ENCODE data around the gene CNGB1.

Gene CNGB1

GRCh38 chr16:57972306-57972705 is 1.4 kb upstream of the CNGB1 start:
- DNase-seq (ENCODE audit: low spot score), result no peak

- DNase-seq (ENCODE audit: low spot score), result no peak
Measured at GRCh38 chr16:57971848-57972247, 920 bp upstream of the CNGB1 start.

DNA sequence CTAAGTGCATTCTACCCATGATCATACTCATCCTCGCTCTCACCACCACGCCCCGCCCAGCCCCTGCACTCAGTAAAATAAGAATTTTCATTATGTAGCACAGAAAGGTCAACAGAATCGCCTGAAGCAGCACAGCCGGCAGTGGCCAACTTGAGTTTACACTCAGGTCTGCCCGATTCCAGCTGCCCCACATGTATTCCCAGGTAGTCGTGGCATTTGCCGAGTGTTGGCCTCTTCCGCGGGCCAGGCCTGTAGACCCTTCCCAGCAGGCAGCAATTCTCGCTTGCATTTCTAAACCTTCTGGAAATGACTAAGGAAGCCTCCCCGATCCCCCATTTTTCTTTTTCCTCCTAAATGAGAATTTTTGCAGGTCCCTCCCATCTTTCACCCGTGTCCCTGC is 609 bp downstream of the CNGB1 start:
- no peak for DNase-seq (ENCODE audit: low spot score)

GRCh38 chr16:57969451-57970123 is 1.3 kb downstream of the CNGB1 start:
- DNase-seq (ENCODE audit: low spot score), result no peak

GRCh38 chr16:57967916-57968315 is 3.0 kb downstream of the CNGB1 start:
- DNase-seq (ENCODE audit: low spot score), result no peak

GRCh38 chr16:57966986-57967385 is 3.9 kb downstream of the CNGB1 start:
- no peak for DNase-seq (ENCODE audit: low spot score)

DNA sequence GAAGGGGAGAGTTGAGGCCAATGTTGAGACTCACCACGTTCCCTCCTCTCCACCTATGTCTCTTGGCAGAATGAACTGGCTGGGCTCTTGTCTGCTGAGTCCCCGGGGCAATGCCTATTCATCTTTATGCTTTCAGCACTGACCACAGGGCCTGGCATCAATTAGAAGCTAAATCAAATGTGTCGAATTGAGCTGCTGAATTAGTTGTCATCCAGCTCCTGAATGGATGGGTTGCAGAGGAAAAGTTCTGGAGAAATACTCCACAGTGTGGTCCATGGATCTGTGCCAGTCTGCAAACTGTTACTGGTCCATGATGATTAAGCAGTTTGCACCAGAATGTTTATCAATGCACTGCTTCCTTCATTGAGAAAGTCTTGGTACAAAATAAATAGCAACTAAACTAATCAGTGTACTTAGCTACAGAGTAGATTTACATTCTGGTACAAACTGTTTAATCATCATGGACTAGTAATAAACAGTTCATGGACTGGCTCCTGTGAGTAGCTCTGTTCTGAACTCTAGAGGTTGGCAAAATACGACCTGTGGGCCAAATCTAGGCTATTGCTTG is 4.6 kb downstream of the CNGB1 start:
- DNase-seq (ENCODE audit: low spot score), result no peak

DNA sequence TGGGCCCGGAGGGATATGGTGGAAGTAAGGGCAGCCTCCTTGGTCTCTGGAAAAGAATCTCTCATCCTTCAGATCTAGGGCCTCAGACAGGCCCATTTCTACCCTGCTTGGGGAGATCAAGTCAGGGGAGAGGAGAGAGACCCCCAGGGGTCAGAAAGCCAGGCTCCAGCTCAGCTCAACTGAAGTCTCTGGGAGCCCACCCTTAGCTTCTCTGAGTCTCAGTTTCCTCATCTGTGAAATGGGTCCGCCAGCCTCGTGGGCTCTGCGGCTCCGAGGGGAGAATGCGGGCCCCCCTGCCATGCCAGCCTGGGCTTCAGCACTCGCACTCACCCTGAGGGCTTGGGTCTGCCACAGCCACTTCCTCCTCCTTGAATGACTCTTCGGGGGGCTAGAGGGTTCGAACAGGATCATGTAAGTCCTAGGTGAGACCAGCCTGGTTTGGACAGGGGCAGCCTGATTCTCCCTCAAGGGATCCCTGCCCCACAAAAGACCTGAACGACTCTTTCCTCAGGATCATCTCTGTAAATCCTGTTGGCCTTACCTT is 6.7 kb downstream of the CNGB1 start:
- DNase-seq (ENCODE audit: low spot score), result no peak

- DNase-seq (ENCODE audit: low spot score), result no peak
Measured at GRCh38 chr16:57962756-57963155, 8.2 kb downstream of the CNGB1 start.

GRCh38 chr16:57962046-57962445 is 8.9 kb downstream of the CNGB1 start:
- no peak for DNase-seq (ENCODE audit: low spot score)

DNA sequence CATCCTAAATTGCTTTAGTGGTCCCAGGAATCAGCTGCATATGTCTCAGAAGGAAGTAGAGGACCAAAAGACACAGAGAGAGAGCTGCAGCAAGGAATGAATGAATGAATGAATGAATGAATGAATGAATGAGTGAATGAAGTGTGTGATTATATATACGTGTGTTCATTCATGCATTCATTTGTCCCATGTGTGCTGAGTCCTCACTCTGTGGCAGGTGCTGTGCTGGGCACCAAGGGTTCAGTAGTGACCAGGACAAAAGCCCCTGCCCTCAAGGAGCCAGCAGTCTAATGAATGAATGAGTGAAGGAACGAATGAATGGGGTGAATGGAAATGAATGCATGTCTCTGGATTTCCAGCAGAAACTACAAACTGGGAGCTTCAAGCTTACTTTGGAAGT is 9.4 kb downstream of the CNGB1 start:
- no peak for DNase-seq (ENCODE audit: low spot score)

- DNase-seq (ENCODE audit: low spot score), result no peak
Measured at GRCh38 chr16:57960826-57961472, 10.0 kb downstream of the CNGB1 start.

DNA sequence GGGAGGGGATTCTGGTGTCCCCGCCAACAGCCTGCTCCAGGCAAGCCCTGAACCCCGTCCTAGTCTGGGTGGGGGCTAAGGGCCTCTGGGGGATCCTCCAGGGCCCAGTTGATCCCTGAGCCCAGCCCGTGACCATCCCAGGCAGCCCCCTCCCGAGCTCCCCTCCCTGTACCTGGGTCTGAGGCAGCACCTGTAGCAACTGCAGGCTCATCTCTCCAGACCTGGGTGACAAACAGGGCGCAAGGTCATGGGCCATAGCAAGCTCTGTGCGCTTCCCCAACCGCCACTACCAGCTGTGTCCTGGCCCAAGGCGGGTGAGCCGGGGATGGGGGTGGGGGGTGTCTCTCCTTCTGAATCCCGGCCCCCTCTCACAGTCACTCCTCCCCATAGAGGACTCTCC is 10.6 kb downstream of the CNGB1 start:
- DNase-seq (ENCODE audit: low spot score), result no peak

- DNase-seq (ENCODE audit: low spot score), result no peak
Measured at GRCh38 chr16:57959804-57960203, 11.1 kb downstream of the CNGB1 start.

- no peak for DNase-seq (ENCODE audit: low spot score)
Measured at GRCh38 chr16:57959121-57959520, 11.8 kb downstream of the CNGB1 start.

GRCh38 chr16:57958544-57958943 is 12.4 kb downstream of the CNGB1 start:
- no peak for DNase-seq (ENCODE audit: low spot score)

GRCh38 chr16:57957673-57958392 is 13.1 kb downstream of the CNGB1 start:
- no peak for DNase-seq (ENCODE audit: low spot score)

DNA sequence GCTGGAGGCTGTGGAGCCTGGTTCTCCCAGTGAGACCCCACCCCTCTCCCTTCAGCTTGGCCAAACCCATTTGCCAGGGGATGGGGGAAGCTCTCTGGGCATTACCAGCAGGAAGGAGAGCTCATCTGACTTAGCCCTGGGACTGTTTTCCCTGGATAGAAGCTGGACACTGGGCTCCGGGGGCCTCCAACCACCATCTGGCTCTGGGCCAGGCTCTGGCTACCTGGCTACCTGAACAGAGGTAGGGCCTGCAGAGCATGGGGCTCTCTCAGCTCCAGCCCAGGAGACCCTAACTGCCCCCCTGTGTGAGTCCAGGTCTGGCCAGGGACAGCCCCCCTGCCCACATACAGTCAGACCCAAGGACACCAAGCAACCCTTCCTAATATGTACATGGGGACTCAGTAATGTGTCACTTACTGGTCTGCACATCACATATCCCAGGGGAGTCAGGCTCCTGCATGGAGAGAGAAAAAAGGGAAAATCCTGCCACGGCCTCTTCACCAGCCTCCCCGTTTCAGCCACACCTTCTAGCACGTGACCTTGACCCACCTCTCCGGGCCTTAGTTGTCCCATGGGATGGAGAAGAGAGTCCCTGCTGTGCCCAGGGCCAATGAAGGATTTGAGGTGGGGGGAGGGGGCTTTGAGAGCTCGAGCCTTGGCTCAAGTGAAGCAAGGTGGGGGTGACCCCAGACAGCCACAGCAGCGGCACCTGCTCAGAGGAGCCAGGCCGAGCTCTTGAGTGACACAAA is 13.8 kb downstream of the CNGB1 start:
- DNase-seq (ENCODE audit: low spot score), result no peak

DNA sequence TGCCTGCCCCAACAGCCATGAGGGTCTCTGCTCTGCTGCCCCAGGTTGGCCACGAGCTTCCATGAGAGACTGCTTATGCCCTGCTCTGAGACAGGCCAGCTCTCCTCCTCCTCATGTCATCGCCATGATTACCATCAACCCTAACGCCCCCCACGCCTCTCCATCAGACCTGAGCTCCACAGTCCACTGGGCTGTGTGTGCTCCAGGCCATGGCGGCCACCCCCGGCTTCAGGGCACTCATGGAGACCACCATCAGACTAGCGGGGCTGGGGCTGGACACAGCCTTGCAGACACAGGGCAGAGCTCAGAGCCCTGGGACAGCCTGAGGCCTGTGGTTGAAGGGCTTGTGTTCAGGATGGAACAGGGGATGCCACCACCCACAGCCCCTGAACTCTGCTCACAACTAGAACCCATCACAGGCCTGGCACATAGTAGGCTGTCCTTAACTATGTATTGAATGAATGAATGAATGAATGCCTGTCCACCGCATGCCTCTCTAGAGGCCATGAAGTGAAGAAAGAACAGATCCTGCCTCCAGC is 14.6 kb downstream of the CNGB1 start:
- no peak for DNase-seq (ENCODE audit: low spot score)

DNA sequence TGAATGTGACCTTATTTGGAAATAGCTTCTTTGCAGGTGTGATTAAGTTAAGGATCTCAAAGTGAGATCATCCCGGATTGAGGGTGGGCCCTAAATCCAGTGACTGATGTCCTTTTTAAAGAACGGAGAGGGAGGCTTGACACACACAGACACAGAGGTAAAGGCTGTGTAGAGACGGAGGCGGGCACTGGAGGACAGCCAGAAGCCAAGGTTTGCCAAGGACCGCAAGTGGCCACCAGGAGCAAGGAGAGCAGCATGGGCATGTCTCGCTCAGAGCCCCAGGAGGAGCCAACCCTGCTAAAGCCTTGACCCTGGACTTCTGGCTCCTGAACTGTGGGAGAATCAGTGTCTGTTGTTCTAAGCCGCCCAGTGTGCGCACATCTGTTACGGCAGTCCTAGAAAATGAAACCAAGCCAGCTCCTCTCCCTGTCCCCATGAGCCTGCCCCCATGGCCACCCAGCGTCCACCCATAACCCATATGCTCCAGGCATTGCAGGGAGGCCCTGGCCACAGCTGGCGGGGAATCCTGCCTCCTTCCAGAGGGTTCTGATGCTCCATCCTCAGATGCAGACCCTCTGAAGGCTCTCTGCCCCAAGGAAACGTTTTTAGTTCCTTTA is 15.2 kb downstream of the CNGB1 start:
- no peak for DNase-seq (ENCODE audit: low spot score)

GRCh38 chr16:57953857-57954256 is 17.1 kb downstream of the CNGB1 start:
- DNase-seq (ENCODE audit: low spot score), result no peak

Measured in HuH-7.5 (cell line).